SK-N-SH (cell line): ENCODE data around the gene EAF2.

Experiments
- CTCF ChIP-seq: fragments of 200-600 bp; sonication (generic); IDR thresholded peaks from 2 replicates; pipeline ENCODE4 v1.6.1; 2017; ENCODE audit warnings: antibody characterized with exemption, mild to moderate bottlenecking, moderate library complexity
- EP300 ChIP-seq, 2 experiments: IDR thresholded peaks; 2 replicates each; pipeline versions ENCODE4 v1.4.0 to v1.6.1; 2012; ENCODE audit warnings: borderline replicate concordance in 1 of 2, low read depth in 1 of 2, low read length in 1 of 2
- EZH2phosphoT487 ChIP-seq: fragments of 200-600 bp; sonication (generic); IDR thresholded peaks from 2 replicates; pipeline ENCODE4 v1.6.1; 2017; ENCODE audit warnings: low read depth, mixed run types, mild to moderate bottlenecking, antibody characterized with exemption, moderate library complexity, borderline replicate concordance
- MXI1 ChIP-seq: IDR thresholded peaks from 2 replicates; pipeline ENCODE4 v1.6.1; 2012; ENCODE audit warnings: mild to moderate bottlenecking, low read depth, low read length, improper control_type of control experiment
- PBX3 ChIP-seq: IDR thresholded peaks from 2 replicates; pipeline ENCODE4; 2012
- POLR2AphosphoS5 ChIP-seq: IDR thresholded peaks from 2 replicates; pipeline ENCODE4 v1.6.1; 2012; ENCODE audit warnings: low read depth, low read length
- RAD21 ChIP-seq: IDR thresholded peaks from 2 replicates; pipeline ENCODE4 v1.6.1; 2012; ENCODE audit warnings: mild to moderate bottlenecking, low read length
- RCOR1 ChIP-seq: fragments of 150-350 bp; IDR thresholded peaks from 2 replicates; pipeline ENCODE4 v1.6.1; 2017; ENCODE audit warnings: antibody characterized with exemption, low read length
- REST ChIP-seq: IDR thresholded peaks from 2 replicates; pipeline ENCODE4 v1.6.1; 2012; ENCODE audit warnings: mild to moderate bottlenecking, low read depth, low read length, moderate library complexity
- RFX5 ChIP-seq: IDR thresholded peaks from 2 replicates; pipeline ENCODE4 v1.6.1; 2012; ENCODE audit warnings: mild to moderate bottlenecking, improper control_type of control experiment, low read length
- RXRA ChIP-seq: IDR thresholded peaks from 2 replicates; pipeline ENCODE4 v1.4.0; 2012; ENCODE audit warnings: low read depth, mild to moderate bottlenecking, borderline replicate concordance
- TAF1 ChIP-seq: IDR thresholded peaks from 2 replicates; pipeline ENCODE4 v1.6.1; 2012; ENCODE audit warnings: low read depth, mild to moderate bottlenecking, low read length, moderate library complexity, borderline replicate concordance
- USF1 ChIP-seq: IDR thresholded peaks from 2 replicates; pipeline ENCODE4 v1.4.0; 2012; ENCODE audit warnings: low read depth, borderline replicate concordance
- ZBTB33 ChIP-seq: IDR thresholded peaks from 2 replicates; pipeline ENCODE4 v1.4.0; 2012; ENCODE audit warnings: low read depth, borderline replicate concordance

- TF ChIP-seq MXI1 = no peak
- TF ChIP-seq ZBTB33 = no peak
- no peak for TF ChIP-seq CTCF
- no peak for TF ChIP-seq USF1
- no peak for TF ChIP-seq RAD21
- TF ChIP-seq REST = no peak
- TF ChIP-seq RCOR1 = no peak
- TF ChIP-seq RFX5 = no peak
- no peak for TF ChIP-seq EZH2phosphoT487
- TF ChIP-seq POLR2AphosphoS5 = no peak
- TF ChIP-seq RXRA = no peak
- no peak for TF ChIP-seq PBX3
- no peak for TF ChIP-seq EP300 (IDR thresholded peaks at IDR 0.05; ENCODE audit: borderline replicate concordance in 1 of 2, low read depth in 1 of 2, low read length in 1 of 2)
- no peak for TF ChIP-seq TAF1
Measured at GRCh38 chr3:121918779-121919483, 83.9 kb downstream of the EAF2 start.
